Hepatocyte (in vitro differentiated cells): ENCODE measurements around the gene IL1RAPL2. TPM values are rescaled to one million over a fixed set of nuclear protein-coding genes. Genes with fewer than 3 reads are reported as not detected.

ENCODE experiments used
- DNase-seq: peaks from one replicate; pipeline ENCODE4 v3.0.0-alpha.2; 2016; ENCODE audit warnings: low spot score
- H2AFZ ChIP-seq: fragments of 200-600 bp; sonication (generic); 2 replicates; pipeline ENCODE4 v1.6.0; 2016; ENCODE audit warnings: antibody characterized with exemption, mild to moderate bottlenecking
- H3K27ac ChIP-seq: fragments of 200-600 bp; sonication (generic); 2 replicates; pipeline ENCODE4 v1.5.1; 2016; ENCODE audit warnings: mild to moderate bottlenecking
- H3K27me3 ChIP-seq: fragments of 200-600 bp; sonication (generic); 2 replicates; pipeline ENCODE4 v1.6.1; 2016
- H3K36me3 ChIP-seq: fragments of 200-600 bp; sonication (generic); replicated peaks from 2 replicates; pipeline ENCODE4 v1.5.1; 2016; ENCODE audit warnings: low read depth; ENCODE audit not compliant: insufficient read depth
- H3K4me1 ChIP-seq: fragments of 200-600 bp; sonication (generic); 2 replicates; pipeline ENCODE4 v1.5.1; 2016; ENCODE audit warnings: mild to moderate bottlenecking, moderate library complexity; ENCODE audit not compliant: insufficient read depth
- H3K4me2 ChIP-seq: fragments of 200-600 bp; sonication (generic); 2 replicates; pipeline ENCODE4 v1.6.0; 2016
- H3K4me3 ChIP-seq: fragments of 200-600 bp; sonication (generic); 2 replicates; pipeline ENCODE4 v1.5.1; 2016; ENCODE audit warnings: mild to moderate bottlenecking
- H3K79me2 ChIP-seq: fragments of 200-600 bp; sonication (generic); 2 replicates; pipeline ENCODE4 v1.6.0; 2017; ENCODE audit warnings: mild to moderate bottlenecking
- H3K9me2 ChIP-seq: fragments of 200-600 bp; sonication (generic); replicated peaks from 2 replicates; pipeline ENCODE4 v1.6.0; 2017; ENCODE audit warnings: mild to moderate bottlenecking; ENCODE audit not compliant: insufficient read depth
- H3K9me3 ChIP-seq: fragments of 200-600 bp; sonication (generic); 2 replicates; pipeline ENCODE4 v1.5.1; 2016; ENCODE audit warnings: low read depth, mild to moderate bottlenecking
- H4K20me1 ChIP-seq: fragments of 200-600 bp; sonication (generic); 2 replicates; pipeline ENCODE4 v1.6.0; 2016; ENCODE audit warnings: mild to moderate bottlenecking; ENCODE audit not compliant: insufficient read depth, poor library complexity, severe bottlenecking
- EZH2 ChIP-seq: fragments of 200-600 bp; sonication (generic); IDR thresholded peaks from 2 replicates; pipeline ENCODE4 v1.6.1; 2016; ENCODE audit warnings: antibody characterized with exemption, mild to moderate bottlenecking, borderline replicate concordance
- EZH2phosphoT487 ChIP-seq: fragments of 200-600 bp; sonication (generic); IDR thresholded peaks from one replicate; pipeline ENCODE4 v1.6.1; 2018; ENCODE audit warnings: antibody characterized with exemption, mild to moderate bottlenecking, low read depth, moderate library complexity; ENCODE audit not compliant: unreplicated experiment, severe bottlenecking
- WGBS: methylation state at CpG from one replicate; pipeline ENCODE4 v1.1.6; 2016; ENCODE audit warnings: low lambda C conversion rate; ENCODE audit errors: missing lambda C conversion rate; 5-methylcytosine and 5-hydroxymethylcytosine counted together
- polyA plus RNA-seq: library from polyadenylated mRNA; unstranded; fragments of >200 nt; fragmentation: Nextera tagmentation; extraction: Ambion mirVana; gene quantifications from 2 replicates; pipeline ENCODE4 v1.2.1, GENCODE V29; 2016
- total RNA-seq: library from RNA; depleted of rRNA; stranded (reverse); fragments of >200 nt; gene quantifications from 2 replicates; pipeline ENCODE4 v1.2.3, GENCODE V29; 2014
- TF ChIP-seq, protein P1 (sequence below): fragments of 200-600 bp; sonication (generic); IDR thresholded peaks from 2 replicates; pipeline ENCODE4 v1.5.1; 2016; ENCODE audit warnings: antibody characterized with exemption, mild to moderate bottlenecking; ENCODE audit not compliant: poor library complexity

IL1RAPL2 gene
- total and polyA plus RNA-seq, 2 experiments from 2014 or later: 0.40 TPM; not detected in 1

DNA sequence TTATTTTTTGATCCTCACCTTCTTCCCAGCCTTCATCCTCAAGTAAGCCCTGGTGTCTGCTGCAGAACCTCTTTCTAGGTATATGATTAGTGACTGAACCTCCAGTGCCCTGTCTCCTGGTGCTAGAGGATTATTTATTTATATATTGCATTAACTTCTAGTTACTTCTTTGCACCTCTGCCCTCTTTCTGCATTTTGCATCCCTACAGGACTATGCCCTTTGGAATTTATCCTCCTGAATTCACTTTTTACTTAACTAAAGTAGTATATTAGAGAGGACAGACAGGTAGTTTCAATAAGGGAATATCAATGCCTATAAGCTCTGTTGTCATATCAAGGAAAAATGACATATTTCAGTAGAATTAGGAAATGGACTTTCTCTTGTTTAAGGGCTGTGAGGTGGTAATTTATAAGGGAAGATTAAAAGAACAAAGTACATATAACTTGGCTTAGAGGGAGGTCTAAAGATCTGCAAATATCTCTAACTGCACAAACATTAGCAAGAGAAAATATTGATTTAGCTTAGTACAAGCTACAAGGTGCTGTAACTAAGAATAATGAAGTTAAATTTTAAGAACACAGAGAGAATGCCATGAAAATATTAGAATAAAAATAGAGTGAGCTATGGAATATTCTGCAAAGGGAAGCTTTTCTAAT, 472.8 kb downstream of the IL1RAPL2 start:
- H3K79me2 ChIP-seq: no peaks in the 10 kb centered on the region
- H2AFZ ChIP-seq: no peak overlapping the region
- no peaks in the 10 kb centered on the region for H3K4me1 ChIP-seq
- no peak overlapping the region for H3K4me2 ChIP-seq
- H3K9me2 ChIP-seq: no peaks in the 10 kb centered on the region
- H3K27me3 ChIP-seq: no peaks in the 10 kb centered on the region
- no peak overlapping the region for H3K4me3 ChIP-seq
- no peaks in the 10 kb centered on the region for H3K36me3 ChIP-seq
- no peaks in the 10 kb centered on the region for H4K20me1 ChIP-seq
- no peak for DNase-seq
- TF ChIP-seq, protein P1, sequence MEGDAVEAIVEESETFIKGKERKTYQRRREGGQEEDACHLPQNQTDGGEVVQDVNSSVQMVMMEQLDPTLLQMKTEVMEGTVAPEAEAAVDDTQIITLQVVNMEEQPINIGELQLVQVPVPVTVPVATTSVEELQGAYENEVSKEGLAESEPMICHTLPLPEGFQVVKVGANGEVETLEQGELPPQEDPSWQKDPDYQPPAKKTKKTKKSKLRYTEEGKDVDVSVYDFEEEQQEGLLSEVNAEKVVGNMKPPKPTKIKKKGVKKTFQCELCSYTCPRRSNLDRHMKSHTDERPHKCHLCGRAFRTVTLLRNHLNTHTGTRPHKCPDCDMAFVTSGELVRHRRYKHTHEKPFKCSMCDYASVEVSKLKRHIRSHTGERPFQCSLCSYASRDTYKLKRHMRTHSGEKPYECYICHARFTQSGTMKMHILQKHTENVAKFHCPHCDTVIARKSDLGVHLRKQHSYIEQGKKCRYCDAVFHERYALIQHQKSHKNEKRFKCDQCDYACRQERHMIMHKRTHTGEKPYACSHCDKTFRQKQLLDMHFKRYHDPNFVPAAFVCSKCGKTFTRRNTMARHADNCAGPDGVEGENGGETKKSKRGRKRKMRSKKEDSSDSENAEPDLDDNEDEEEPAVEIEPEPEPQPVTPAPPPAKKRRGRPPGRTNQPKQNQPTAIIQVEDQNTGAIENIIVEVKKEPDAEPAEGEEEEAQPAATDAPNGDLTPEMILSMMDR: no peak
- TF ChIP-seq EZH2 (no peak), EZH2phosphoT487 (no peak)
- H3K27ac ChIP-seq: no peak overlapping the region
- no peaks in the 10 kb centered on the region for H3K9me3 ChIP-seq

GRCh38 chrX:105050921-105051320, 484.9 kb downstream of the IL1RAPL2 start:
- no peak overlapping the region for H3K27ac ChIP-seq
- H3K9me3 ChIP-seq: no peaks in the 10 kb centered on the region
- no peaks in the 10 kb centered on the region for H3K79me2 ChIP-seq
- H3K4me2 ChIP-seq: no peak overlapping the region
- 66% methylated on average over 7 of the region's 7 CpGs for WGBS
- no peak overlapping the region for H2AFZ ChIP-seq
- DNase-seq: no peak
- no peak overlapping the region for H3K4me3 ChIP-seq
- H3K4me1 ChIP-seq: no peaks in the 10 kb centered on the region
- no peaks in the 10 kb centered on the region for H3K27me3 ChIP-seq
- TF ChIP-seq, protein P1: no peak
- TF ChIP-seq EZH2 (no peak), EZH2phosphoT487 (no peak)
- H3K9me2 ChIP-seq: no peaks in the 10 kb centered on the region
- no peaks in the 10 kb centered on the region for H4K20me1 ChIP-seq
- H3K36me3 ChIP-seq: no peaks in the 10 kb centered on the region

DNA sequence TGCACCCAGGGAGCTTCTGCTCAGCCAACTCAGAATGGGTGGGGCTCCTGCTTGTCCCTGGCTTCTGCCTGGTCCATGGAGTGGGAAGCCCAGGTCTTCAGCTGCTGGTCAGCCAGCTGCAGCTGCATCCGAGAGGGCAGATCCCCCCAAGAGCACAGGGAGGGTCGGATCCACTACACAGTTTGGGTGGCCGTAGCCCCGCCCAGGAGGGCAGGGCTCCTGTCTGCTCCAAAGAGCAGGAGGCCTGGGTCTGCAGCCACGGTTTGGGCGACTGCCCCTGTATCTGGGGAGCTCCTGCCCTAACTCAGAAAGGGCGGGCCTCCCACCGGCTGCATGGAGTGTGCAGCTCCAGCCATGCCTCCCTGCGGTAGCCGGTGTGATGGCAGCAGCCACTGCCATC, 485.4 kb downstream of the IL1RAPL2 start:
- 81% methylated on average over 10 of the region's 10 CpGs for WGBS

More for the DNA sequence above, 485.4 kb downstream of the IL1RAPL2 start:
- no peak overlapping the region for H3K27ac ChIP-seq
- no peaks in the 10 kb centered on the region for H3K9me2 ChIP-seq
- H4K20me1 ChIP-seq: no peaks in the 10 kb centered on the region
- H3K4me1 ChIP-seq: no peaks in the 10 kb centered on the region
- no peaks in the 10 kb centered on the region for H3K79me2 ChIP-seq
- no peaks in the 10 kb centered on the region for H3K27me3 ChIP-seq
- no peak overlapping the region for H3K4me3 ChIP-seq
- H2AFZ ChIP-seq: no peak overlapping the region
- no peak for DNase-seq
- no peaks in the 10 kb centered on the region for H3K9me3 ChIP-seq
- H3K4me2 ChIP-seq: no peak overlapping the region
- TF ChIP-seq EZH2: no peak
- TF ChIP-seq, protein P1: no peak
- TF ChIP-seq EZH2phosphoT487: no peak
- no peaks in the 10 kb centered on the region for H3K36me3 ChIP-seq
